HEK293 (cell line): ENCODE results near the gene WDR76.

Experiments used
- KLF9 ChIP-seq: fragments of 450-650 bp; formaldehyde crosslinking; IDR thresholded peaks from 2 replicates; pipeline ENCODE4 v1.5.1; 2016; ENCODE audit warnings: missing biosample characterization, missing genetic modification characterization, low read depth
- MYNN ChIP-seq: fragments of 450-650 bp; formaldehyde crosslinking; IDR thresholded peaks from 2 replicates; pipeline ENCODE4 v1.5.1; 2016; ENCODE audit warnings: missing biosample characterization, missing genetic modification characterization, borderline replicate concordance
- ZBTB1 ChIP-seq: fragments of 450-650 bp; formaldehyde crosslinking; IDR thresholded peaks from 2 replicates; pipeline ENCODE4 v1.5.1; 2016; ENCODE audit warnings: missing biosample characterization, missing genetic modification characterization
- ZBTB20 ChIP-seq: fragments of 450-650 bp; formaldehyde crosslinking; IDR thresholded peaks from 2 replicates; pipeline ENCODE4 v1.5.1; 2016; ENCODE audit warnings: missing biosample characterization, missing genetic modification characterization
- ZNF175 ChIP-seq: fragments of 450-650 bp; formaldehyde crosslinking; IDR thresholded peaks from 2 replicates; pipeline ENCODE4 v1.5.1; 2016; ENCODE audit warnings: missing biosample characterization, missing genetic modification characterization
- ZNF202 ChIP-seq: fragments of 450-650 bp; formaldehyde crosslinking; IDR thresholded peaks from 2 replicates; pipeline ENCODE4 v1.5.1; 2016; ENCODE audit warnings: missing biosample characterization, missing genetic modification characterization, borderline replicate concordance
- ZNF585B ChIP-seq: fragments of 450-650 bp; formaldehyde crosslinking; IDR thresholded peaks from 2 replicates; pipeline ENCODE4 v1.5.1; 2016; ENCODE audit warnings: missing biosample characterization, missing genetic modification characterization
- ZNF596 ChIP-seq: fragments of 450-650 bp; IDR thresholded peaks from 2 replicates; pipeline ENCODE4 v1.5.0; 2018; ENCODE audit warnings: missing biosample characterization, mild to moderate bottlenecking, missing genetic modification characterization, moderate library complexity
- ZNF658 ChIP-seq: fragments of 450-650 bp; formaldehyde crosslinking; IDR thresholded peaks from 2 replicates; pipeline ENCODE4; 2016; ENCODE audit warnings: missing biosample characterization, missing genetic modification characterization
- TF ChIP-seq, protein P1 (sequence below): fragments of 450-650 bp; formaldehyde crosslinking; IDR thresholded peaks from 2 replicates; pipeline ENCODE4 v1.5.1; 2016; ENCODE audit warnings: missing biosample characterization, missing genetic modification characterization
- TF ChIP-seq, protein P2 (sequence below): sonication (generic); formaldehyde crosslinking; IDR thresholded peaks from 2 replicates; pipeline ENCODE4 v1.8.1; 2022; ENCODE audit warnings: mild to moderate bottlenecking, moderate library complexity, missing genetic modification reagents
- TF ChIP-seq, protein P3 (sequence below): fragments of 450-650 bp; formaldehyde crosslinking; conservative IDR thresholded peaks from 2 replicates; pipeline ENCODE4 v1.5.1; 2016; ENCODE audit warnings: low read depth, missing biosample characterization, missing genetic modification characterization
- TF ChIP-seq, protein P4 (sequence below): fragments of 450-650 bp; formaldehyde crosslinking; IDR thresholded peaks from 2 replicates; pipeline ENCODE4 v1.5.1; 2016; ENCODE audit warnings: missing biosample characterization, missing genetic modification characterization, low read depth
- TF ChIP-seq, protein P5 (sequence below): fragments of 450-650 bp; formaldehyde crosslinking; optimal IDR thresholded peaks from 2 replicates; pipeline ENCODE3; 2016; ENCODE audit warnings: missing biosample characterization, mild to moderate bottlenecking, missing genetic modification characterization

DNA sequence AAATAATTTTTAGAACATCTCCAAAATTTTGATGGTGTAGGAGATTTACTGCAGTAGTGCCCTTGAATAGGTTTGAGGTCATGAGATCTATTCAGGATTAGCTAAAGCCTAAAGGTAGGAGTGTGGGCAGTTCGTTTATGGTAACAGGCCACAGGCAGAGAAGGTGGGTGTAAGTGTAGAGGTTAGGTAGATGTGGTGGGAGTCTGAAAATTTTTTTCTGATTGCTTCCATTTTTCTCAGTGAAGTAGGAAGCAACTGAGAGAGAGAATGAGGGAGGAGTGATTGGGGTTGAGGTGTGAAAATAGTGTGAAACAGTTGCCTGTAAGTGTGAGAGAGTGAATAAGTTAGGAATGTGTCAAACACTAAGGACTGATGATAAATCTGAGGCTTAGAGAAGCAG is 47.8 kb upstream of the WDR76 start:
- TF ChIP-seq, protein P1, sequence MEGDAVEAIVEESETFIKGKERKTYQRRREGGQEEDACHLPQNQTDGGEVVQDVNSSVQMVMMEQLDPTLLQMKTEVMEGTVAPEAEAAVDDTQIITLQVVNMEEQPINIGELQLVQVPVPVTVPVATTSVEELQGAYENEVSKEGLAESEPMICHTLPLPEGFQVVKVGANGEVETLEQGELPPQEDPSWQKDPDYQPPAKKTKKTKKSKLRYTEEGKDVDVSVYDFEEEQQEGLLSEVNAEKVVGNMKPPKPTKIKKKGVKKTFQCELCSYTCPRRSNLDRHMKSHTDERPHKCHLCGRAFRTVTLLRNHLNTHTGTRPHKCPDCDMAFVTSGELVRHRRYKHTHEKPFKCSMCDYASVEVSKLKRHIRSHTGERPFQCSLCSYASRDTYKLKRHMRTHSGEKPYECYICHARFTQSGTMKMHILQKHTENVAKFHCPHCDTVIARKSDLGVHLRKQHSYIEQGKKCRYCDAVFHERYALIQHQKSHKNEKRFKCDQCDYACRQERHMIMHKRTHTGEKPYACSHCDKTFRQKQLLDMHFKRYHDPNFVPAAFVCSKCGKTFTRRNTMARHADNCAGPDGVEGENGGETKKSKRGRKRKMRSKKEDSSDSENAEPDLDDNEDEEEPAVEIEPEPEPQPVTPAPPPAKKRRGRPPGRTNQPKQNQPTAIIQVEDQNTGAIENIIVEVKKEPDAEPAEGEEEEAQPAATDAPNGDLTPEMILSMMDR (tag by site-specific recombination): no peak
- TF ChIP-seq, protein P2, sequence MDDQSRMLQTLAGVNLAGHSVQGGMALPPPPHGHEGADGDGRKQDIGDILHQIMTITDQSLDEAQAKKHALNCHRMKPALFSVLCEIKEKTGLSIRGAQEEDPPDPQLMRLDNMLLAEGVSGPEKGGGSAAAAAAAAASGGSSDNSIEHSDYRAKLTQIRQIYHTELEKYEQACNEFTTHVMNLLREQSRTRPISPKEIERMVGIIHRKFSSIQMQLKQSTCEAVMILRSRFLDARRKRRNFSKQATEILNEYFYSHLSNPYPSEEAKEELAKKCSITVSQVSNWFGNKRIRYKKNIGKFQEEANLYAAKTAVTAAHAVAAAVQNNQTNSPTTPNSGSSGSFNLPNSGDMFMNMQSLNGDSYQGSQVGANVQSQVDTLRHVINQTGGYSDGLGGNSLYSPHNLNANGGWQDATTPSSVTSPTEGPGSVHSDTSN (CRISPR knock-in tag): no peak
- TF ChIP-seq, protein P3, sequence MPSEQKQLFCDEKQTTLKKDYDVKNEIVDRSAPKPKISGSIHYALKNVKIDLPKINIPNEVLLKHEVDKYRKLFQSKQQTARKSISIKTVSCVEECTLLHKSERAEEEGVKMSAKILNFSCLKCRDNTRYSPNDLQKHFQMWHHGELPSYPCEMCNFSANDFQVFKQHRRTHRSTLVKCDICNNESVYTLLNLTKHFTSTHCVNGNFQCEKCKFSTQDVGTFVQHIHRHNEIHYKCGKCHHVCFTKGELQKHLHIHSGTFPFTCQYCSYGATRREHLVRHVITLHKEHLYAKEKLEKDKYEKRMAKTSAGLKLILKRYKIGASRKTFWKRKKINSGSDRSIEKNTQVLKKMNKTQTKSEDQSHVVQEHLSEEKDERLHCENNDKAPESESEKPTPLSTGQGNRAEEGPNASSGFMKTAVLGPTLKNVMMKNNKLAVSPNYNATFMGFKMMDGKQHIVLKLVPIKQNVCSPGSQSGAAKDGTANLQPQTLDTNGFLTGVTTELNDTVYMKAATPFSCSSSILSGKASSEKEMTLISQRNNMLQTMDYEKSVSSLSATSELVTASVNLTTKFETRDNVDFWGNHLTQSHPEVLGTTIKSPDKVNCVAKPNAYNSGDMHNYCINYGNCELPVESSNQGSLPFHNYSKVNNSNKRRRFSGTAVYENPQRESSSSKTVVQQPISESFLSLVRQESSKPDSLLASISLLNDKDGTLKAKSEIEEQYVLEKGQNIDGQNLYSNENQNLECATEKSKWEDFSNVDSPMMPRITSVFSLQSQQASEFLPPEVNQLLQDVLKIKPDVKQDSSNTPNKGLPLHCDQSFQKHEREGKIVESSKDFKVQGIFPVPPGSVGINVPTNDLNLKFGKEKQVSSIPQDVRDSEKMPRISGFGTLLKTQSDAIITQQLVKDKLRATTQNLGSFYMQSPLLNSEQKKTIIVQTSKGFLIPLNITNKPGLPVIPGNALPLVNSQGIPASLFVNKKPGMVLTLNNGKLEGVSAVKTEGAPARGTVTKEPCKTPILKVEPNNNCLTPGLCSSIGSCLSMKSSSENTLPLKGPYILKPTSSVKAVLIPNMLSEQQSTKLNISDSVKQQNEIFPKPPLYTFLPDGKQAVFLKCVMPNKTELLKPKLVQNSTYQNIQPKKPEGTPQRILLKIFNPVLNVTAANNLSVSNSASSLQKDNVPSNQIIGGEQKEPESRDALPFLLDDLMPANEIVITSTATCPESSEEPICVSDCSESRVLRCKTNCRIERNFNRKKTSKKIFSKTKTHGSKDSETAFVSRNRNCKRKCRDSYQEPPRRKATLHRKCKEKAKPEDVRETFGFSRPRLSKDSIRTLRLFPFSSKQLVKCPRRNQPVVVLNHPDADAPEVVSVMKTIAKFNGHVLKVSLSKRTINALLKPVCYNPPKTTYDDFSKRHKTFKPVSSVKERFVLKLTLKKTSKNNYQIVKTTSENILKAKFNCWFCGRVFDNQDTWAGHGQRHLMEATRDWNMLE: no peak
- TF ChIP-seq KLF9 (no peak), ZNF175 (tag by site-specific recombination) (no peak), ZBTB1 (no peak), MYNN (tag by site-specific recombination) (no peak), ZNF596 (tag by site-specific recombination) (no peak), ZNF202 (tag by site-specific recombination) (no peak), ZNF658 (tag by site-specific recombination) (no peak), ZBTB20 (tag by site-specific recombination) (no peak), ZNF585B (tag by site-specific recombination) (no peak)
- TF ChIP-seq, protein P4, sequence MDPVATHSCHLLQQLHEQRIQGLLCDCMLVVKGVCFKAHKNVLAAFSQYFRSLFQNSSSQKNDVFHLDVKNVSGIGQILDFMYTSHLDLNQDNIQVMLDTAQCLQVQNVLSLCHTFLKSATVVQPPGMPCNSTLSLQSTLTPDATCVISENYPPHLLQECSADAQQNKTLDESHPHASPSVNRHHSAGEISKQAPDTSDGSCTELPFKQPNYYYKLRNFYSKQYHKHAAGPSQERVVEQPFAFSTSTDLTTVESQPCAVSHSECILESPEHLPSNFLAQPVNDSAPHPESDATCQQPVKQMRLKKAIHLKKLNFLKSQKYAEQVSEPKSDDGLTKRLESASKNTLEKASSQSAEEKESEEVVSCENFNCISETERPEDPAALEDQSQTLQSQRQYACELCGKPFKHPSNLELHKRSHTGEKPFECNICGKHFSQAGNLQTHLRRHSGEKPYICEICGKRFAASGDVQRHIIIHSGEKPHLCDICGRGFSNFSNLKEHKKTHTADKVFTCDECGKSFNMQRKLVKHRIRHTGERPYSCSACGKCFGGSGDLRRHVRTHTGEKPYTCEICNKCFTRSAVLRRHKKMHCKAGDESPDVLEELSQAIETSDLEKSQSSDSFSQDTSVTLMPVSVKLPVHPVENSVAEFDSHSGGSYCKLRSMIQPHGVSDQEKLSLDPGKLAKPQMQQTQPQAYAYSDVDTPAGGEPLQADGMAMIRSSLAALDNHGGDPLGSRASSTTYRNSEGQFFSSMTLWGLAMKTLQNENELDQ (tag by site-specific recombination): no peak
- TF ChIP-seq, protein P5, sequence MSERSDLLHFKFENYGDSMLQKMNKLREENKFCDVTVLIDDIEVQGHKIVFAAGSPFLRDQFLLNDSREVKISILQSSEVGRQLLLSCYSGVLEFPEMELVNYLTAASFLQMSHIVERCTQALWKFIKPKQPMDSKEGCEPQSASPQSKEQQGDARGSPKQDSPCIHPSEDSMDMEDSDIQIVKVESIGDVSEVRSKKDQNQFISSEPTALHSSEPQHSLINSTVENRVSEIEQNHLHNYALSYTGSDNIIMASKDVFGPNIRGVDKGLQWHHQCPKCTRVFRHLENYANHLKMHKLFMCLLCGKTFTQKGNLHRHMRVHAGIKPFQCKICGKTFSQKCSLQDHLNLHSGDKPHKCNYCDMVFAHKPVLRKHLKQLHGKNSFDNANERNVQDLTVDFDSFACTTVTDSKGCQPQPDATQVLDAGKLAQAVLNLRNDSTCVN (tag by site-specific recombination): no peak
